ENCODE data around the gene SLC36A2.

Gene SLC36A2

DNA sequence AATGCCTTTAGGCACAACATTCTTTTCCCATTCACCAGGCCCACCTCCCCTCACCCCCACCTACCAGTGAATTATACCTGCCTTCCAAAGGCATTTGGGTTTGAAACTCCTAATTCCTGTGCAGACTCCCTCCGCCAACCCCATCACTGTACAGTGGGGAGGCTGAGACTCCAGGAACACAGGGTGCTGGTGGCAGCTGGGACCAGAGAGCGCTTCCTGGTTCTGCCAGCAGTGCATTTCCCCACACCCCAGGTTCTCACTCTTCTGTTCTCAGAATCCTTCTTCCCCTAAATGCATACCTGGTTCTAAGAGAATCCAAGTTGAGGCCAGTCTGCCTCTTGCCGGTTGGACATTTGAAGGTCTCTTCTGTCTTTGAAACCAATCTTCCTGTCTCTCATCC lies 21.1 kb downstream of the SLC36A2 start:
- no peaks in the 10 kb centered on the region for H3K27me3 Mint-ChIP-seq (ENCODE audit: low read depth)
- TF ChIP-seq, protein P1, sequence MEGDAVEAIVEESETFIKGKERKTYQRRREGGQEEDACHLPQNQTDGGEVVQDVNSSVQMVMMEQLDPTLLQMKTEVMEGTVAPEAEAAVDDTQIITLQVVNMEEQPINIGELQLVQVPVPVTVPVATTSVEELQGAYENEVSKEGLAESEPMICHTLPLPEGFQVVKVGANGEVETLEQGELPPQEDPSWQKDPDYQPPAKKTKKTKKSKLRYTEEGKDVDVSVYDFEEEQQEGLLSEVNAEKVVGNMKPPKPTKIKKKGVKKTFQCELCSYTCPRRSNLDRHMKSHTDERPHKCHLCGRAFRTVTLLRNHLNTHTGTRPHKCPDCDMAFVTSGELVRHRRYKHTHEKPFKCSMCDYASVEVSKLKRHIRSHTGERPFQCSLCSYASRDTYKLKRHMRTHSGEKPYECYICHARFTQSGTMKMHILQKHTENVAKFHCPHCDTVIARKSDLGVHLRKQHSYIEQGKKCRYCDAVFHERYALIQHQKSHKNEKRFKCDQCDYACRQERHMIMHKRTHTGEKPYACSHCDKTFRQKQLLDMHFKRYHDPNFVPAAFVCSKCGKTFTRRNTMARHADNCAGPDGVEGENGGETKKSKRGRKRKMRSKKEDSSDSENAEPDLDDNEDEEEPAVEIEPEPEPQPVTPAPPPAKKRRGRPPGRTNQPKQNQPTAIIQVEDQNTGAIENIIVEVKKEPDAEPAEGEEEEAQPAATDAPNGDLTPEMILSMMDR (IDR thresholded peaks at IDR 0.05; ENCODE audit: unreplicated experiment in 3 of 3), result no peak
- no peaks in the 10 kb centered on the region for H3K36me3 Mint-ChIP-seq (ENCODE audit: low read depth)
- H3K4me1 Mint-ChIP-seq, result no peaks in the 10 kb centered on the region
- no peak overlapping the region for H3K4me3 Mint-ChIP-seq
- no peak overlapping the region for H3K27ac Mint-ChIP-seq
- no peaks in the 10 kb centered on the region for H3K9me3 Mint-ChIP-seq

DNA sequence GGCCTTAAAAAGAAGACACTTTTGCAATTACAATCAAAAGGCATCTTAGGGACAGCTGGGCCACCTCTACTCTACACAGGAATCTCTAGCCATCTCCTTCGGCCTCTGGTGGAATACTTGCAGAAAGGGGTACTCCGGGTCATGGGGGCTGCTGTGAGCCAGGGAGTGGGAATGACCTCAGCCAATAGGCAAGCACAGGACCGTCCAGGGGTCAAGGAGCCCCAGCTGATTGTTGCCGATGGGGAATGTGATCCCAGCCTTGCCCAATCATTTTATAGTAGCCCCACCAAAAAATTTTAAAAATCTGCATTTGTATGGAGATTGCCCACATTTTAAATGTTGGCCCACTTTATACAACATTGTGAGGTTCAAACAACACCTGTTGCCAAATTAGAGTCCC lies 26.9 kb downstream of the SLC36A2 start:
- H3K4me1 Mint-ChIP-seq, result peaks cover 25% of the 10 kb centered on the region
- no peak overlapping the region for H3K27ac Mint-ChIP-seq
- TF ChIP-seq, protein P1 (IDR thresholded peaks at IDR 0.05; ENCODE audit: unreplicated experiment in 3 of 3), result no peak
- no peak overlapping the region for H3K4me3 Mint-ChIP-seq
- peaks cover 3% of the 10 kb centered on the region for H3K27me3 Mint-ChIP-seq (ENCODE audit: low read depth)
- no peaks in the 10 kb centered on the region for H3K9me3 Mint-ChIP-seq
- no peaks in the 10 kb centered on the region for H3K36me3 Mint-ChIP-seq (ENCODE audit: low read depth)

DNA sequence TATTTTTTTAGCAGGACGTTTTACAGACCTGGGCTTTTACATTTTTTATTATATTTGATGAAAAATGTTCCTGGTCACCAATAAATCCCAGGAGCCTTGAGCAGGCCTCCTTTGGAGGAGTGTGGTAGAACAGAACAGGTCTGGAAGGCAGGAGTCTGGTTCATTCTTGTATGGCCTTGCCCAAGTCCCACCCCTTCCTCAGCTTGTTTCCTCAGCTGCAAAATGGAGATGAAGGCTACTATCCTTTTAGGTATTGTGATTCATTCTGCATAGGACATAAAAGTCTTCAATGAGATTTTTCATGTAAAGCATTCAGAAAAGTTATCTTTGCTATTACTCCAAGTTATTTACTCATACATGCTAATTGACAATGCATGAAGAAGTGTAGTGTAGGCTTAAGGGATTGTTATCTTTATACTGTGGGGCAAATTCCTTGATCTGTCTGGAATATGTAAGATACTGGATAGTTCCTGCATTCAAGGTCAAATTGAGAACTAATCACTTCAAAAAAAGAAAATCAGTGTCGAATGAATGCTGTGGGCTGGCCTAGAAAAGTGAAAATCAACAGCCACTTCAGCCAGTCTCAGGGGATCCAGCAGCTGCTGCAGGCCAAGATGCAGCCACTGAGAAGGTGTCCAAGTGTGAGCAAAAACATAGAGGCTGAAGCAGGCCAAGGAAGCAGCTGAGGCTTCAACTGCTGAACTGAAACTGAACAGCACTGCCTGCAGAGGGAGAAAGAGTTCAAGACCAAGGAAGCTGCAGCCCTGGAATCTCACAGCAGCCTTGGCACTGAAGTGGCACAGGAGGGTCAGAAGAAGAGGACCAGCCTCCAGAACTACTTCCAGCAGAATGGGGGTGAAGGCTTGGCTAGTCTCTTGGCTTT lies 28.3 kb downstream of the SLC36A2 start:
- peaks cover 3% of the 10 kb centered on the region for H3K27me3 Mint-ChIP-seq (ENCODE audit: low read depth)
- no peaks in the 10 kb centered on the region for H3K9me3 Mint-ChIP-seq
- peaks cover 25% of the 10 kb centered on the region for H3K4me1 Mint-ChIP-seq
- H3K27ac Mint-ChIP-seq, result peak overlapping the region; percentile 56 to 78 (median 65)
- TF ChIP-seq, protein P1 (IDR thresholded peaks at IDR 0.05; ENCODE audit: unreplicated experiment in 3 of 3), result peak in 2 of 3 experiments; percentile 15 to 24
- no peaks in the 10 kb centered on the region for H3K36me3 Mint-ChIP-seq (ENCODE audit: low read depth)
- H3K4me3 Mint-ChIP-seq, result no peak overlapping the region

DNA sequence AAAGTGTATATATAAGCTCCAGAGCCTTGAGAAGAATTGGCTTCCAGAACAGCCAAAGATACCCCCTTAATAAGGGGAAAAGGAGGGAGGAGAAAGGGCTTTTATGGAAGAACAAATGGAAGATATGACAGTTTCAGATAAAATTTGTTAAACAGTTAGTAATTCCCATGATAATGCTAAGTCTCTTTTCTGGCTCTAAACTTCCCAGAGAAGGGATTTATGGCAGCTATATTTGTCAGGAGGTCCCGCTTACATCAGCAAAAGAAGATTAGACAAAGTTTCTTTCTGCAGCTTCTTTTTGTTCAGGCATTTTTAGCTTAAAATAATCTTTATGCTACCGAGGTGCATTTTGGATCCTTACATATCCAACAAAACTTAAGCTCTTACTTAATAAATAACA lies 29.5 kb downstream of the SLC36A2 start:
- Mint-ChIP-seq H3K36me3 (ENCODE audit: low read depth) (no peaks in the 10 kb centered on the region), H3K9me3 (no peaks in the 10 kb centered on the region), H3K27ac (peak overlapping the region; percentile 53 to 67 (median 64)), H3K4me3 (no peak overlapping the region), H3K4me1 (peaks cover 33% of the 10 kb centered on the region), H3K27me3 (ENCODE audit: low read depth) (peaks cover 3% of the 10 kb centered on the region)
- TF ChIP-seq, protein P1 (IDR thresholded peaks at IDR 0.05; ENCODE audit: unreplicated experiment in 3 of 3), result no peak

DNA sequence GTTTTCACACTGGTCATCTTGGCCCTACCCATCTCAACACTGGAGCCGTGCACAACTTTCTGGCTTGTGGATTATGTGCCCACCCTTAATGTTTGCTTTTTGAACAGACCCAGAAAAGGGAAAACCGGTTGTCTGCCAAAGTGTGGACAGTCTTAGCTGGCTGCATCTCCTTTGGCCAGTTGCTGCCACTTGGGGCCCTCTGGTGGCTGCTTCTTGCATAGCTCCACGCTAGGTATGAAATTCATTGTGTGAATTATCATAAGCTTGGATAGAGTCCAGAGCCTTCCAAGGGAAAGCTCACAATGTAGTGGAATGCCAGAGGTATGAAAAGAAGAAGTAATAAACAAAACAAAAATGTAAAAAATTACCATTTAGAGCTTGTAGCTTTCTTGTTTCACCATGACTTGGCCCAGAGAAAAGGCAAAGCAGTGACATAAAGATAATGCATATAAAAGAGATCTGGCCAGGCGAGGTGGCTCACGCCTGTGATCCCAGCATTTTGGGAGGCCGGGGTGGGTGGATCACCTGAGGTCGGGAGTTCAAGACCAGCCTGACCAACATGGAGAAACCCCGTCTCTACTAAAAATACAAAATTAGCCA lies 31.3 kb downstream of the SLC36A2 start:
- Mint-ChIP-seq H3K4me1 (peaks cover 33% of the 10 kb centered on the region), H3K9me3 (peaks cover 6% of the 10 kb centered on the region), H3K27me3 (ENCODE audit: low read depth) (peaks cover 3% of the 10 kb centered on the region), H3K4me3 (no peak overlapping the region), H3K36me3 (ENCODE audit: low read depth) (no peaks in the 10 kb centered on the region), H3K27ac (peak overlapping the region in 1 of 3 experiments; percentile 1)
- TF ChIP-seq, protein P1 (IDR thresholded peaks at IDR 0.05; ENCODE audit: unreplicated experiment in 3 of 3), result peak; percentile 82 to 89 (median 84)
